ENCODE measurements around the gene SRGAP1.

Gene SRGAP1

DNA sequence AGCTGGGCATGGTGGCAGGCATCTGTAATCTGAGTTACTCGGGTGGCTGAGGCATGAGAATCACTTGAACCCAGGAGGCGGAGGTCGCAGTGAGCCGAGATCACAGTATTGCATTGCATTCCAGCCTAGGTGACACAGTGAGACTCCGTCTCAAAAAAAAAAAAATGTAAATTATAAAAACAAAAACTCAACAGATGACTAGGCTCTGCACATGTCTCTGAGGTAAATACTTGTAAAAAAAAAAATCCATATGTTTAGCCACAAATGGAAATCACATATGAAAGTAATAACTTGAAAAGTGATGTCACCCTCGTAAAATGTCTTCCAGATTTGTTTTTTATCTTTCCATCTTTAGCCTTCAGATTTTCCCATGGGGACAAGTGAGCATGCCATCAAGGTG is 292.6 kb downstream of the SRGAP1 start:
- no peak overlapping the region for H3K4me3 ChIP-seq (ENCODE audit: low read depth, low read length)
- DNase-seq (ENCODE audit: low read depth) = no peak
- TF ChIP-seq, protein P1, sequence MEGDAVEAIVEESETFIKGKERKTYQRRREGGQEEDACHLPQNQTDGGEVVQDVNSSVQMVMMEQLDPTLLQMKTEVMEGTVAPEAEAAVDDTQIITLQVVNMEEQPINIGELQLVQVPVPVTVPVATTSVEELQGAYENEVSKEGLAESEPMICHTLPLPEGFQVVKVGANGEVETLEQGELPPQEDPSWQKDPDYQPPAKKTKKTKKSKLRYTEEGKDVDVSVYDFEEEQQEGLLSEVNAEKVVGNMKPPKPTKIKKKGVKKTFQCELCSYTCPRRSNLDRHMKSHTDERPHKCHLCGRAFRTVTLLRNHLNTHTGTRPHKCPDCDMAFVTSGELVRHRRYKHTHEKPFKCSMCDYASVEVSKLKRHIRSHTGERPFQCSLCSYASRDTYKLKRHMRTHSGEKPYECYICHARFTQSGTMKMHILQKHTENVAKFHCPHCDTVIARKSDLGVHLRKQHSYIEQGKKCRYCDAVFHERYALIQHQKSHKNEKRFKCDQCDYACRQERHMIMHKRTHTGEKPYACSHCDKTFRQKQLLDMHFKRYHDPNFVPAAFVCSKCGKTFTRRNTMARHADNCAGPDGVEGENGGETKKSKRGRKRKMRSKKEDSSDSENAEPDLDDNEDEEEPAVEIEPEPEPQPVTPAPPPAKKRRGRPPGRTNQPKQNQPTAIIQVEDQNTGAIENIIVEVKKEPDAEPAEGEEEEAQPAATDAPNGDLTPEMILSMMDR (IDR thresholded peaks at IDR 0.05; ENCODE audit: insufficient read depth, low read depth, low read length, missing control alignments) = no peak

- TF ChIP-seq, protein P1 (IDR thresholded peaks at IDR 0.05; ENCODE audit: insufficient read depth, low read depth, low read length, missing control alignments) = no peak
- no peak for DNase-seq (ENCODE audit: low read depth)
- H3K4me3 ChIP-seq (ENCODE audit: low read depth, low read length) = no peak overlapping the region
These were observed 294.5 kb downstream of the SRGAP1 start for GRCh38 chr12:64139021-64139420.

DNA sequence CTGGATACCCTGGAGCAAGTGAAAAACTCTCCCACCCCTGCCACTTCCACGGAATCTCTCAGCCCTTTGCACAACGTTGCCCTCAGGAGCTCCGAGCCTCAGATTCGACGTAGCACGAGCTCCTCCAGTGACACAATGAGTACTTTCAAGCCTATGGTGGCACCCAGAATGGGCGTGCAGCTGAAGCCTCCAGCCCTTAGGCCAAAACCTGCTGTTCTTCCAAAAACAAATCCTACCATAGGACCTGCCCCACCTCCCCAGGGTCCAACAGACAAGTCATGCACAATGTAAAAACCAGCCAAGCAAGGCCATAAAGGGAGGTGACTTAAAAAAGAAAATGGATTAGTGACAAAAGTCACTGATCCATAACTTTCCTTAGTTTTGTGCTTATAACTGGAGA is 297.9 kb downstream of the SRGAP1 start:
- H3K4me3 ChIP-seq (ENCODE audit: low read depth, low read length) = no peak overlapping the region
- TF ChIP-seq, protein P1 (IDR thresholded peaks at IDR 0.05; ENCODE audit: insufficient read depth, low read depth, low read length, missing control alignments) = no peak
- DNase-seq (ENCODE audit: low read depth) = no peak

GRCh38 chr12:64142784-64143183 is 298.3 kb downstream of the SRGAP1 start:
- no peak for DNase-seq (ENCODE audit: low read depth)
- no peak overlapping the region for H3K4me3 ChIP-seq (ENCODE audit: low read depth, low read length)
- TF ChIP-seq, protein P1 (IDR thresholded peaks at IDR 0.05; ENCODE audit: insufficient read depth, low read depth, low read length, missing control alignments) = no peak

DNA sequence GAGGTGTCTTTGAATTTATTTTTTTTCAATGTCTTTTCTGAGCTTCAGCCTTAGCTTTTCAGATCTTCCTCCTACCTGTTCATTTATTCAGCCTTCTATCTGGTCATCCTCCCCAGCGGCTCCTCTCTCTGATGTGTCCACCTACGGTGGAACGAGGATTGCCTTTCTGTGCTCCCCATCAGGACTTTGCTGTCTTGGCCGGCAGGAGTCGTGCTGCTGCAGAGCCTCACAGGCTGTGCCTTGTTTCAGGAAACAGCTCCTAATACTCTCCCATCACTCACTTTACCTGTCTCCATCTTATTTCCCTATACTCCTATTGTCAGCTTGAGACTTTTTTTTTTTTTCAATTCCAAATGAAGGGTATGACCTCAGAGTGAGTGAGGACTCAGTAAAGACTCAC is 300.7 kb downstream of the SRGAP1 start:
- DNase-seq (ENCODE audit: low read depth) = no peak
- H3K4me3 ChIP-seq (ENCODE audit: low read depth, low read length) = no peak overlapping the region
- TF ChIP-seq, protein P1 (IDR thresholded peaks at IDR 0.05; ENCODE audit: insufficient read depth, low read depth, low read length, missing control alignments) = no peak

DNA sequence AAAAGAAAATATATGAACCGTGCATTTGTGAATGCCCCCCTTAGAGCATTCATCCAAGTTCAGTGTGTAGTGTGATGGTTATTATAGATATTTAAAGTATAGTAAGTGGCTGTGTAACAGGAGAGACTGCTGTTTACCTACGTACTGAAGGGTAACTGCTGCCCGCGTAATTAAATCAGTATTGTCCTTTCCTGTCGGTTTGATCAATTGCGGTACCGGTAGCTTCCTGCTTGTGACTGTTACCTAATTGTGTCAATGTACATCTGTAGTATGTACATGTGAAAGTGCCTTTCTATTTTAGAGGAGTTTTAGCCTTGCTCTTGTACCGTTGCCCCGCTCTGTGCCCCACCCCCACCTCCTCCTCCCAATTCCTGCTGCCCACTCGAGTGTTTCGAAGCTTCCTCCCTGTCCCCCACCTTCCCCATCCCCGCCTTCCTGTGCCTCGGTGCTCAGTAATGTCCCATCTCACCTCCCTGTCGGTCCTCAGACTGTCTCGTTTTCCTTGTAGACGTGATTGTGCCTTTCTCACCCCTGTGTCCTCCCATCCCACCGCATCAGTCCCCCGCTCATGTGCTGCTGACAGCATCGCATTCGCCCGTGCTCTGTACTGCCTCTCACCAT is 302.6 kb downstream of the SRGAP1 start:
- peak; percentile 38 for DNase-seq (ENCODE audit: low read depth)
- H3K4me3 ChIP-seq (ENCODE audit: low read depth, low read length) = peak overlapping the region; percentile 35
- TF ChIP-seq, protein P1 (IDR thresholded peaks at IDR 0.05; ENCODE audit: insufficient read depth, low read depth, low read length, missing control alignments) = no peak

- DNase-seq (ENCODE audit: low read depth) = peak; percentile 40
- H3K4me3 ChIP-seq (ENCODE audit: low read depth, low read length) = no peak overlapping the region
- TF ChIP-seq, protein P1 (IDR thresholded peaks at IDR 0.05; ENCODE audit: insufficient read depth, low read depth, low read length, missing control alignments) = no peak
These were observed 303.4 kb downstream of the SRGAP1 start for GRCh38 chr12:64147875-64148274.
